Measurements from ENCODE around the gene SNX9.

GRCh38 chr6:157841211-157841840 lies 18.3 kb downstream of the SNX9 start:
- TF ChIP-seq CTCF (conservative IDR thresholded peaks at IDR 0.05; ENCODE audit: low read depth, low read length): no peak
- TF ChIP-seq EZH2 (IDR thresholded peaks at IDR 0.05; ENCODE audit: borderline replicate concordance, low read depth, low read length, poor library complexity, severe bottlenecking): no peak
